DMS 273 treated with DMSO at 0.1 percent for 48 hours (cell line): ENCODE measurements around the gene KLHL25.
A peak's percentile ranks its signal among the peaks of the same experiment; 100 is the strongest.
"Not testable (repeated sequence)": the region's sequence is repeated elsewhere in the genome, so short reads cannot be mapped to it uniquely, and the experiment has no call there.

Experiments used
- DNase-seq: peaks from one replicate; lab custom pipeline; 2025; lab: John Stamatoyannopoulos, UW

Gene KLHL25

GRCh38 chr15:85804481-85805170 lies 9.9 kb upstream of the KLHL25 start:
- no peak for DNase-seq

GRCh38 chr15:85802617-85803016 lies 7.9 kb upstream of the KLHL25 start:
- DNase-seq = not testable (repeated sequence)

- no peak for DNase-seq
These were observed 5.9 kb upstream of the KLHL25 start for GRCh38 chr15:85800478-85801123.

- not testable (repeated sequence) for DNase-seq
These were observed 1.6 kb upstream of the KLHL25 start for GRCh38 chr15:85796371-85796770.

DNA sequence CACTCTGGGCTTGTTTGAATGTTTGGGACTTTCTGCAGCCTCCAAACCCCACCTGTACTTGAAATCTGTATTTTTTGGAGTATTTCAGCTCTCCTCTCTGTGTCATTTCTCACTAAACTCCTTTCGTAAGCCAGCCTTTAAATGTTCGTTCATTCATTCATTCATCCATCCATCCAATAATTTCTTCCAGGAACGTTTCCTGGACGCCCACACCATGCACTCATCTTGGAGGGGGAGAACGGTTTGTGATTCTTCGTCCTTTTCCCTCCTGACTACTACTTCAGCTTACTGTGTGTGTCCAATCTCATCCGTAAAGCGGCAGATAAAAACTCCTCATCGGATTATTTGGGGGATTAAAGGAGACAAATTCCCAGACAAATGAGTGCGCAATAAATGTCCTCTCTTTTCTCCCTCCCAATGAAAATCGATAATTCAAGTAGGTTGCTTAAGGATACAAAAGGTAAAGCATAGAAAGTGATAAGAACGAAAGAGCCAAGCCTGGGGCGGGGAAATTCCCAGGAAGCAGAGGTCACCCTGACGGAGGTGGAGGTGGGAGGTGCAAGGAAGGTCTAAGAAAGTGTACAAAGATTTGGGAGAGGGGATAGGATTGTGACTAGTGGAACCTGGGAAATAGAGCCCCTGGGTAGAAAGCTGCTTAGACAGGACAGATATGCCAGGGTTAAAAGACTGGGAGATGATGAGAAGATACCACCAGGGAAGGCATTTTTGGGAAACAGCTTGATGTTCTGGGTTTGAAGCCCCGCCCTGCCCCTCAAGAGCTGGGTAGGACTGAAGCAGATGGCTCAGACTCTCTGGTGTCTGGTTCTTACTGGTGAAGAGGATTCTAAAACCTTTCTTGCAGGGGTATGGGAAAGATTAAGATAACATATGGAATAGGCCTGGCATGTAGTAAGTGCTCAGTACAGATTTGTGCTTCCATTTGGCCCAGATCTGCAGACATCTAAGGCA lies 896 bp upstream of the KLHL25 start:
- peak; percentile 23 for DNase-seq

DNA sequence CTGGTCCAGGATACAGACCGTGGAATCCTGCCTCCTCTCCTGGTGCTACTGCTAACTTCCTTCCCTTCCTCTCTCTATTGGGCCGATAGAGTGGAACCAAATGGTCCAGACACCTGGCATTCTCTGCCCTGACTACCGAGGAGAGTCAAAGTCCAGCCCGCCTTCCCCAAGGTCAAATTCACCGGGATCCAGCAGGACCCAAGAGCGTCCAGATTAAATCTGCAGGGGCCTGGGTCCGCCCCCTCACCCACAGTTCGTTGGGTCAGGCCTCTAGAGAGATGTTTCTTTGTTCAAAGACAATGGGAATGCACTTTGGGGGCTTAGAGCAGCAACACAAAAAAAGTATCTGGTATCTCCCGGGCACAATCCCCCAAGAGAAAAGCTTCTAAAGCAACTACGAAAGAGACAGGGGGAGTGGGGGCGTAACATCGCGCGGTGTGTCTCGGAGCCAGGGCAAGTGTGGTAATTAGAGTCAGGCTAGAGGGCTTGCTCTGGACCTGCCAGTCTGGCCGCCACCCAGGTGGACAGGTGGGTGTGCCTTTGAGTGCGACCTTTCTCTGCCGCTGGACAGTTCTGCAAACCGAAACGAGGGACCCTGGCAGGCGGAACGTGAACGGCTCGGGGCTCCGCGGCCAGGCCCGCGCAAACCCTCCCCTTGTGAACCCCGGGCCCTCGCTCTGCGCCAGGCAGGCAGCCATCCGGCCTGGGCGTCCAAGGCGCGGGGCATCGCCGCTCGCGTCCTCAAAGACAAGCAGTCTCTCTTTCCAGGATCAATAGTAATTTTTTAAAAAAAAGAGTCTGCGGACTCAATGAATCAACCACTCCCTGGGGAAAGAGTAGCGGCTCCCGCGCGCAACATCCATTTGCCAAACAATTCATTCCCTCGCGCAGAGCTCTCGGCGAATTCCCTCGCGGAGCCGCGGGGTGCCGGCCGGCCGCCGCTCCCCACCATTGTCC lies 806 bp downstream of the KLHL25 start:
- no peak for DNase-seq

GRCh38 chr15:85792912-85793590 lies 1.7 kb downstream of the KLHL25 start:
- DNase-seq = no peak

GRCh38 chr15:85792102-85792731 lies 2.5 kb downstream of the KLHL25 start:
- no peak for DNase-seq

DNA sequence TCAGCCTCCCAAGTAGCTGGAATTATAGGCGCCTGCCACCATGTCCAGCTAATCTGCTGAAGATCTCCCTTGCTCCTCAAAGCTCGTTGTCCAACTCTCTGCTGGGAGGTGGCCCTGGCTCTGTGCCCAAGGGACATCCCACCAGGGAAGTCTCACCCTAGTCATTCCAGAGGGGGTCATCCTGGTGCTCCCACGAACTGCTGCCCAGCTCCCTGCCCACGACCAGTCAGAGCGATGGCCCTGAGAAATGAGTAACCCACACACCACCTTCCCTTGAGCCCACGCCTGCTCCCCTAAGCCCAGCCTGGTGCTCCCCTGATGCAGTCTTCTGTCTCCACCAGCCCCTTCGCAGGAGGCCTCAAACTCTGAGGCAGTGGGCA lies 5.2 kb downstream of the KLHL25 start:
- no peak for DNase-seq

DNA sequence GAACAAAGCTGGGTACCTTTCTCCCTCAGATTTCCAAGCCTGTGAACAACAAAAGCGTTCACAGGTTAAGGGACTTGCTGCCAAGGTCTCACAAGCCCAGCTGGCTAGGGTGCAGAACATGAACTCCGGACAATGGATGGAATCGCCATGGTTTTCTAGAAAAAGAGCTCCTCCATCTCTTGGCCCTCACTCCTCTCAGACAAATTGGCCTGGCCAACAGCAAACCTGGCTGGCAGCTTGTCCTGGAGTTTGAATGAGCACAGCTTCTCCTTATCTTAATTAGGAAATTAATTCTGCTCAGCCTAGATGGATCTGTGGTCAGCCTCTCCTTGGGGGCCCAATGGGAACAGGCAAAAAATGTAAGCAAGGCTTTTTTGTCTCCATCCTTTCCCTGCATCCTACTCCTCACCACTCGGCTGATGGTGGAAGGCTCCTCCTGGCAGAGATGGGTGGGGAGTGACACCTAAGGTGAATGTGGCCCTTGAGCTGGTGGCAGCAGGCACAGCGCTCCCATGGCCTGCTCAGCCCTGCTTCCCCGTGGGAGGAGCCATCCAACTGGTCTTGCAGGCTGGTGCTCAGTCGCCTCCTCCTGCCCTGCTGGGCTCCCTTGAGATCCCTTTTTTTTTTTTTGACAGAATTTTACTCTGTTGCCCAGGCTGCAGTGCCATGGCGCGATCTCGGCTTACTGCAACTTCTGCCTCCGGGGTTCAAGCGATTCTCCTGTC lies 5.8 kb downstream of the KLHL25 start:
- no peak for DNase-seq

DNA sequence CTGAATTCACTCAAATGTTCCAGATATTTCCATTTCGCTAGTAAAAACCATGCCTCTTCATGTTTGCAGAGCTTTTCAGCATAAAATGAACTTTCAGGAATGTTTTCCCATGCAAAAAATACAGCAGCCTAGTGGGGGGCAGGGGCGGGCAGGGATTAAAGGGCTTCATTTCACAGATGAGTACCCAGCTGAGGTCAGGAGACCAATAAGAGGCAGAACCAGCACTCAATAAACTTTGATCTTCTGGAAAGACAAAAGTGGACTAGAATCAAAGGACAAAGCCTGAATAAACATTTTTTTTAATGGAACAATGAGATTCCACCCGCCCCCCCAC lies 8.0 kb downstream of the KLHL25 start:
- DNase-seq = no peak

GRCh38 chr15:85785887-85786780 lies 8.6 kb downstream of the KLHL25 start:
- DNase-seq = no peak

- DNase-seq = no peak
These were observed 12.7 kb downstream of the KLHL25 start for GRCh38 chr15:85782064-85782463.

DNA sequence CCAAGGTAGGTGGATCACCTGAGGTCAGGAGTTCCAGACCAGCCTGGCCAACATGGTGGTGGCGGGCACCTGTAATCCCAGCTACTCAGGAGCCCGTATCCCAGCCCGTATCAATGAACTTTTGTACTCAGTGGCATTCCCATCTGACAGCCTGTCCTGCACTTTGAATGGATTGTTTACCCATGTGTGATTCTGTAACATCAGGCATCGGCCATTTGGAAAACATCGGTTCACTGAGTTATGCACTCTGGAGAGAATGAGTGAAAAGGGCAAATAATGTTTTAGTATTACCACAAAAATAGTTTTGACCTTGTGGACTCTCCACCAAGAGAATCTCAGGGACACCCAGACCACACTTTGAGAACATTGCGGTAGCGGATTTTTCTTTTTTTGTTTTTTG lies 13.6 kb downstream of the KLHL25 start:
- DNase-seq = no peak

DNA sequence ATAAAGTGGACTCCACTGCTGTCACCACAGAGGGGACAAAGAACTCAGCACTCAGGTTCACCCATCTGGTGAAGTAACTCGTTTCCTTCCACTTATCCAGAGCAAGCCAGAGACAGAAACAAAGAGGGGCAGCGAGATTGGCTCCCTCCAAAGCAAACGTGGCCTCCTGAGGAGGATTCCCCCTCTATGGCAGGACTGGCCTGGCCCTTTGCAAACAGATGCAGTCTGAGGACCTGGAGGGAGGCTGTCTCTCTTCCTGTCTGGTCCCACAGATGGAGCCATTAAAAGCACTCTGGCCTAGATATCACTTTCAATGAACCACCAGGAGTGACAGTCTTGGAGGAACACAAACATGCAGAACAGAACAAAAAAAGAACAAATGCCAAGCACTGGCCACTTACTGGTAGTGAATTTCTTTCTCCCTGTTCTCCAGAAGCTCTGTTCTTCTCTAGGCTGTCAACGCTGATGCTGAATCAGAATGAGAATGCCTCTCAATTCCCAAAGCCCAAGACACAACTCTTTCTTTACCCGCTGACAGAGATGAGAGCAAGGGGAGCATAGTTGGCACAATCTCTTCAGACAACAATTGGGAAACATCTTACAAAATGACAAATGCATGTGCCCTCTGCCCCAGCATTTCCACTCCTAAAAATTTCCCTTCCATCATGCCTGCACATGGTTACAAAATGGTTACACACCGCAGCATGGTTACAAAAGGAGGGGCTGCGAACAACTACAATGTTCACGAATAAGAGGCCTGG lies 14.3 kb downstream of the KLHL25 start:
- DNase-seq = peak; percentile 70

DNA sequence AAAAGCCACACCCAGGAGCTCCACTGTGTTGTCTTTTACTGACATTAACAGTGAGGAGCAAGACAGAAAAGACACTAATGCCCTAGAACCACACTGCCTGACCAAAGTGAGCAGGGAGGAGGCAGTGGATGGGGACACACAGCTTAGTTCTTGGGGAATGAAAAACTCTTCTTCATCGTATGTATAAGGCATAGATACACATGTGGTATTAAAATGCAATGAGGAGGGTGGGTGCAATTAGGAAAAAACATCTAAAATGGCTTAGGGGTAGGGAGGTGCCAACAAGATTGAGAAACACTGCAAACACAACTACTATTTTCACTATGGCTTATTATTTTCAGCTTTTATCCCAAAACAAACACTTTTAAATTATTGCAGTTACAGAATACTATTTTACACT lies 15.5 kb downstream of the KLHL25 start:
- DNase-seq = no peak

DNA sequence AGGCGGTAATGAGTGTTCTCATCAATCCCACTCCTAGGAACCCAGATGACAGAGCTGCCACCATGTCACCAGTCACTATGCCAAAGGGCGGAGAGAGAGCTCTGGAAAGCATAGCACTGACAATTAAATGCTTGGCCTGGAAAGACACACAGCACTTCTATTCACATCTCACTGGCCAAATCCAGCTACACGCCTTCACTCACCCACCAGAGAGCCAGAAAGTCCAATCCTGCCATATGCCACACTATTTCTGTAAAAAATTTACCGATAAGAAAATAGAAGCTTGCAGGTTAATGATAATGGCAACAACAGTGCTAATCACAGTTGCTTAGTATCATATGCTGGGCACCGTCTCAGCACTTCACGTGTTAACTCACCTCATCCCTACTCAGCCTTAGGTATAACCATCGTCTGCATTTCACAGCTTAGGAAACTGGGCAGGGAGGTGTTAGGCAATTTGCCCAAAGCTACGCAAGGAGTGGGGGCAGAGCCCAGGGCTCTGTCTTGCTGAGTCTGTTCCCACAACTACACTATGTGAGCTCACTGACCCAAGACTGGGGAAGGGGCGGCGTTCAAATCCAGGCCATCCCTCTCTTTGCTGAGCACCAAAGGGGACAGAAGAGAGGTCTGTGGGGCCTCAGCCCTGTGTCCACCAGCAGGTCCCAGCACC lies 16.5 kb downstream of the KLHL25 start:
- peak; percentile 75 for DNase-seq
